Right renal pelvis (tissue), 4 donors: ENCODE results near the gene MZB1. TPM values are rescaled to one million over a fixed set of nuclear protein-coding genes. Genes with fewer than 3 reads are reported as not detected.
"Not testable (repeated sequence)": the region's sequence is repeated elsewhere in the genome, so short reads cannot be mapped to it uniquely, and the experiment has no call there.

ENCODE experiments used
- DNase-seq, 4 donors: peaks; one replicate each; pipeline ENCODE4 v3.0.0-alpha.2; 2013; ENCODE audit warnings: low read depth in 4 of 4, low spot score in 3 of 4, missing footprints in 1 of 4
- polyA plus RNA-seq, 4 donors: library from polyadenylated mRNA; unstranded; fragments of 120-200 nt; gene quantifications; one replicate each; pipeline ENCODE4 v1.2.1, GENCODE V29; 2013; ENCODE audit not compliant: insufficient read length in 4 of 4

MZB1 gene
- polyA plus RNA-seq, 4 donors, result 0.60 to 0.95 (median 0.72) TPM

DNA sequence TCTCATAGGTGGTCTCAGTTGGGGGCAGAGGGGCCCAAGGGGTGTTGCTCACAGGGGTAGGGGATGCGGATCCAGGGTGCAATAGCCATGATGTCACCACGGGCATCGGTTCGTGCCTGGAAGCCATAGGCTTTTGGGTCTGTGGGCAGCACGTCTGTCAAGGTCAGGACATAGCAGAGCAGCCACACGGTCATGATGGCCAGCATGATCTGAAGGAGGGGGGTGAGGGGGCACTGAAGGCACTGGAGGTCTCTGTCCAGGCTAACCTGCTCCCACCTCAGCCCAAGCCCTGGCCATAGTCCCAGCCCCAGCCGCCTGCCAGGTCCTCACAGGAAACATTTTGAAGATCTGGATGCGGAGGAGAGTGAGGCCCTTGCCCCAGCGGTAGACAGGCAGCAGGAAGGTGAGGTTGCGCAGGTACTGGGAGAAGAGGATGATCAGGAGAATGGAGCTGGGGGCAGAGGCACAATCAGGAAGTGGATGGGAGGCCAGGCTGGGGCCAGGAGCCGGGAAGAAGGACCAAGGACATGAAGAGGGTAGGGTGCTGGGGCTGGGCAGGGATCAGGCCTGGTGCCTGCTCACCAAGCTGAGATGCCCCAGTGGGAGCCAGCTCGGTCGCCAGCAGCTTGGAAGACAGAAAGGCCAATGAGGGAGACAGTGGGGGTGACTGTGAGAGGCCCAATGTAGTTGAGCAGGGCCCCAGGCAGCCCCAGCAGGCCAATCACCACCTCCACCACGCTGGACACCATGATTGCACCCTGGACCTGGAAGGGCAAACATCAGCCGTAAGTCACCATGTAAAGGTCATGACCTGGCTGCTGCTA, 9.9 kb downstream of the MZB1 start:
- no peak for DNase-seq

GRCh38 chr5:139378941-139379361, 10.8 kb downstream of the MZB1 start:
- no peak for DNase-seq

DNA sequence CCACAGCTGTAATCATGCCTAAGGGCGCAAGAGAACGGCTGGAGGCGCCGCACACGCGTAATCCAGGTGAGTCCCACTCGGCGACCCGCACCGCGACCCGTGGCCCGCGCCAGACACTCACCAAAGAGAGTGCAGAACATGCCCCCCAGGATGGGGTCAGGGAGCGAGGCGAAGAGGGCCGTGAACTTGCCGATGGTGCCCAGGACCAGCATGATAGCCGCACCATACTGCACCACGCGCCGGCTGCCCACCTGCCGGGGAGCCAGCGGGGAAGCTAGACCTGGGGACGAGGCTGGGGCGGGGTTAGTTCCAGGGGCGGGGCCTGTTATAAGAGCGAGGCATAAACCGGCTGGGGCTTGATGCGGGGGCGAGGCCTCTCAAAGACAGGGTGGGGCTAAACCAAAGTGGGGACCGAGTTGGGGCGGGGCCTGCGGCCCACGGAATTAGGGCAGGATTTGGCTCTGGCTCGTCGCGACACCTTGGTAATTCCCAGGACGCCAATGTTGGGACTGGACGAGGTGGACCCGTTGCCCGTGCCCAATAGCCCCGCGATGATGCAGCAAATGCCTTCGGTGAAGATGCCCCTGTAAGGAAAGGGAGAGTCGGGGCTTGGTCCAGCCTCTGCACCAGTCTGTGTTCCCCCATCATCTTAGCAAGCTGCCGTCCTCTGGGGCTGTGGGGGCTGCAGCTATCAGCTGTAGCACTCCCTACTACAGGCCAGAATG, 11.4 kb downstream of the MZB1 start:
- DNase-seq, result no peak

GRCh38 chr5:139377226-139377625, 12.5 kb downstream of the MZB1 start:
- no peak for DNase-seq

- DNase-seq, result no peak
Measured at GRCh38 chr5:139376364-139376763, 13.3 kb downstream of the MZB1 start.

- no peak for DNase-seq
Measured at GRCh38 chr5:139374909-139375308, 14.8 kb downstream of the MZB1 start.

DNA sequence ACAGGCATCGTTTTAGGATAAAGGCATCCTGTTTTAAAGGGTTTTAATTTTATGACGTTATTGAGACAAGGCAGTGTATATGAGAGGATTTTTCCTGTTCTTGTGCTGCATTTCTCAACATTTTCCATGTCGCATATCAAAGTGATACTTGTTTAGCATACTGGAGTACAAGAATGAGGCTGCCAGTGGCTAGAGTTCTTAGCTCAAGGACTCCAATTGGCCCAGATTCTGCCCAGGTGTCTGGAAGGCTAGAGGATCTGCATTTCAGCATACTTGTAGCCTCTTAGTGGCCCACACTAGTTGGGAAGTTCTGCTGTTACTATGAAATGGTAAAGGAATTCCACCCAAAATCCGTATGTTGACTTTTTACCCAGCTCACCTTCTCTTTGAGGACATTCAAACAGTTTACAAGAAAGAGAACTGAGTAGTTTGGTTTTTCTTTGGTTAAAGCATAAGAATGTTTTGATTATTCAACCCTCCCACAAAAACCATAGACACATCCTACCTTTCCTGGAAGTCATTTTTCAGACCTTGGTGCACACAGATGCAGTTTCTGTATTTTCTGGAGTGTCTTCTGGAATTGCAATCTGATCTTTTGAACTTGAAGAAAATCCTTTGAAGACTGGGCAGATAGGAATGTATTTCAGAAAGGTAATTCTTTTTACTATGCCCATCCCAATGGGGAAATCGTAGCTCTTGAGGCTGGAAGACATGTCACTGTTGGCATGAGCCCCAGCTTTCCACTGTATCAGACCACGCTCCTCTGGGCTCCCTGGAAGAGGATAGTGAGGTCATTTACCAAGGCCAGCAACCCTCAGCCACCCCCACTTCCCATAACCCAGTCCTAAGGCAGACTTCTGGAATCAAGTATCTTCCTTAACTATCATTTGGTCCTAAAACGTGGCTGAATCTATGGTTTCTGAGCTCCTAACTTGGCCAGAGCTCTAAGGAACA, 18.0 kb downstream of the MZB1 start:
- no peak for DNase-seq

- DNase-seq, result no peak
Measured at GRCh38 chr5:139369181-139369580, 20.5 kb downstream of the MZB1 start.

- no peak for DNase-seq
Measured at GRCh38 chr5:139368613-139369012, 21.1 kb downstream of the MZB1 start.

GRCh38 chr5:139364466-139364865, 25.2 kb downstream of the MZB1 start:
- no peak for DNase-seq

DNA sequence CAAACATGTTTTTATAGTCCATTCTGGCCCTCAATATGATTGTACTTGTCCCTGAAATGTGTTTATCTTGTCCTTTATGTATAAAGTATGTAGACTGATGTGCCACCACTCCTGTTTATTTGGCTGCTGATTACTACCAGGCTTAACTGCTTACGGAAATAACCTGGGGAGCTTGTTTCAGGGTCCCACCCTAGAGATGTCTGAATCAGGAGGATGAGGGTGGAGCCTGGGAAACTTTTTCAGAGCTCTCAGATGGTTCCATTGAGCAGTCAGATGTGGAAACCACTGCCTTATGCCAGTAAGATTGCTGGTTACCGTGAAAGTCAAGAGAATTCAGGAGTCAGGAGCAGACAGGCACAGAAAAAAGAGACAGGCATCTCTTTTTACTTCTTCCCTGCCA, 25.8 kb downstream of the MZB1 start:
- DNase-seq, result no peak

GRCh38 chr5:139361835-139362429, 27.8 kb downstream of the MZB1 start:
- no peak for DNase-seq

GRCh38 chr5:139360384-139360783, 29.3 kb downstream of the MZB1 start:
- no peak for DNase-seq

GRCh38 chr5:139358064-139358463, 31.6 kb downstream of the MZB1 start:
- DNase-seq, result no peak

DNA sequence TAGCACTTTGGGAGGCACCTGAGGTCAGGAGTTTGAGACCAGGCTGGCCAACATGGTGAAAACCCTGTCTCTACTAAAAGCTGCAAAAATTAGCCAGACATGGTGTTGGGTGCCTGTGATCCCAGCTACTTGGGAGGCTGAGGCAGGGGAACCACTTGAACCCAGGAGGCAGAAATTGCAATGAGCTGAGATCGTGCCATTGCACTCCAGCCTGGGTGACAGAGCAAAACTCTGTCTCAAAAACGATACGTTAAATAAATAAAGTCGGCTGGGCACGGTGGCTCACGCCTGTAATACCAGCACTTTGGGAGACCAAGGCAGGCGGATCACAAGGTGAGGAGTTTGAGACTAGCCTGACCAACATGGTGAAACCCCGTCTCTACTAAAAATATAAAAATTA, 33.8 kb downstream of the MZB1 start:
- not testable (repeated sequence) for DNase-seq

DNA sequence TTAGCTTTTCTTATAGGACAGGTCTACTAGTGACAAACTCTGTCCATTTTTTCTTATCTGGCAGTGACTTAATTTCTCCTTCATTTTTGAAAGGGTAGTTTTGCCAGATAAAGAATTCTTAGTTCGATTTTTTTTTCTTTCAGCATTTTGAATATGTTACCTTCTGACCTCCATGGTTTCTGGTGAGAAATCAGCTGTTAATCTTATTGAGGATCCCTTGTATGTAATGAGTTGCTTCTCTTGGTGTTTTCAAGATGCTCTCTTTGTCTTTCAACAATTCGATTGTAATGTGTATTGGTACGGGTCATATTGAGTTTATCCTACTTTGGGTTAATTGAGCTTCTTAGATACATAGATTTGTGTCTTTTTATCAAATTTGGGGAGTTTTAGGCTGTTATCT, 35.5 kb downstream of the MZB1 start:
- no peak for DNase-seq

- DNase-seq, result not testable (repeated sequence)
Measured at GRCh38 chr5:139347863-139348262, 41.9 kb downstream of the MZB1 start.

DNA sequence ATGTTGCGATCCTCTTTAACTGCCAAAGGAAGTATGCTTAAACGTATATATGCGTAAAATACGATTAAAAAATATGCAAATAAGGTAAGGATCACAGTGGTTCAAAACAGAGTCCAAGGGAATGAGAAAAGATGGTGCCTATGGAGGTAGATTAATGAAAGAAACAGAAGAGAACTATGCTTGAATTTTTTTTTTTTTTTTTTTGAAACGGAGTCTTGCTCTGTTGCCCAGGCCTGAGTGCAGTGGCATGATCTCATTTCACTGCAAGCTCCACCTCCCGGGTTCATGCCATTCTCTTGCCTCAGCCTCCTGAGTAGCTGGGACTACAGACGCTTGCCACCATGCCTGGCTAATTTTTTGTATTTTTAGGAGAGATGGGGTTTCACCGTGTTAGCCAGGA, 44.3 kb downstream of the MZB1 start:
- not testable (repeated sequence) for DNase-seq

GRCh38 chr5:139344177-139344576, 45.5 kb downstream of the MZB1 start:
- DNase-seq, result no peak

GRCh38 chr5:139343476-139343875, 46.2 kb downstream of the MZB1 start:
- DNase-seq, result no peak

- no peak for DNase-seq
Measured at GRCh38 chr5:139342423-139342723, 47.3 kb downstream of the MZB1 start.
